Measurements from ENCODE around the gene TMEM184B.
A peak's percentile ranks its signal among the peaks of the same experiment; 100 is the strongest.

- no peak for TF ChIP-seq POLR2AphosphoS5 (IDR thresholded peaks at IDR 0.05)
- peak in 2 of 3 experiments; percentile 24 to 29 for TF ChIP-seq CTCF (IDR thresholded peaks at IDR 0.05)
Measured at GRCh38 chr22:38304526-38304925, 31.7 kb upstream of the TMEM184B start.
